Endothelial cell of umbilical vein (primary cell): ENCODE measurements around the gene EPN2. TPM values are rescaled to one million over a fixed set of nuclear protein-coding genes. Genes with fewer than 3 reads are reported as not detected.

Experiments used
- BruUV-seq: library from RNA; stranded (reverse); fragments of 400-500 nt; replicated peaks from 2 replicates; lab custom pipeline; 2021; lab: Mats Ljungman, UMichigan
- CTCF ChIA-PET: fragments of 300-600, 350-600 bp; sonication (Branson Sonifier 250); formaldehyde crosslinking; loops from one replicate; lab custom pipeline; 2021; ENCODE audit warnings: antibody characterized with exemption, inconsistent platforms; lab: Charles Lee
- POLR2A ChIA-PET: fragments of 300-600, 350-600 bp; sonication (Branson Sonifier 250); formaldehyde crosslinking; loops from one replicate; lab custom pipeline; 2021; ENCODE audit warnings: antibody characterized with exemption, inconsistent platforms; lab: Charles Lee
- DNase-seq: peaks from one replicate; pipeline ENCODE4 v3.0.0-alpha.2; 2011; ENCODE audit warnings: low read depth, low spot score
- FAIRE-seq: peaks from 2 replicates; lab custom pipeline; 2011; peaks lifted over from hg19 to GRCh38; lab: Jason Lieb, UNC
- H2AFZ ChIP-seq: 2 replicates; pipeline ENCODE4 v1.6.0; 2012; ENCODE audit warnings: low read depth, low read length, control low read depth, inconsistent platforms
- H3K27ac ChIP-seq: 2 replicates; pipeline ENCODE4 v1.5.1; 2011; ENCODE audit warnings: low read depth, mild to moderate bottlenecking, control low read depth, low read length, moderate library complexity; ENCODE audit not compliant: insufficient read depth
- H3K27me3 ChIP-seq, 2 experiments: 2 replicates each; pipeline versions ENCODE4 v1.6.0 to v1.6.1; 2011; ENCODE audit warnings: low read length in 2 of 2, mixed read lengths in 1 of 2; ENCODE audit not compliant: control insufficient read depth in 2 of 2, insufficient read depth in 2 of 2
- H3K36me3 ChIP-seq, 2 experiments: 2 replicates in 1 of 2; 3 replicates in 1 of 2; pipeline ENCODE4 v1.5.1; 2011; ENCODE audit warnings: low read length in 2 of 2, mild to moderate bottlenecking in 1 of 2, moderate library complexity in 1 of 2; ENCODE audit not compliant: control insufficient read depth in 2 of 2, insufficient read depth in 2 of 2; ENCODE audit errors: extremely low read depth in 1 of 2
- H3K4me1 ChIP-seq: 3 replicates; pipeline ENCODE4 v1.5.1; 2011; ENCODE audit warnings: mild to moderate bottlenecking, low read length; ENCODE audit not compliant: control insufficient read depth, insufficient read depth; ENCODE audit errors: extremely low read depth
- H3K4me2 ChIP-seq: 2 replicates; pipeline ENCODE4 v1.6.1; 2011; ENCODE audit warnings: low read length, control low read depth, mixed read lengths; ENCODE audit not compliant: insufficient read depth
- H3K4me3 ChIP-seq, 3 experiments: fragments of 200-600 bp in 1 of 3; sonication (generic), shearing (Covaris generic) in 1 of 3; replicated peaks in 1 of 3; 2 replicates each; pipeline ENCODE4 v1.5.1; 2011 to 2016; ENCODE audit warnings: control low read depth in 3 of 3, low read length in 3 of 3, mild to moderate bottlenecking in 2 of 3, inconsistent platforms in 1 of 3, low read depth in 1 of 3, moderate library complexity in 1 of 3; ENCODE audit not compliant: insufficient read depth in 1 of 3
- H3K79me2 ChIP-seq: 2 replicates; pipeline ENCODE4 v1.6.0; 2012; ENCODE audit warnings: low read length, inconsistent platforms; ENCODE audit not compliant: control insufficient read depth, insufficient read depth
- H3K9ac ChIP-seq: replicated peaks from 2 replicates; pipeline ENCODE3; 2011; ENCODE audit warnings: low read length, control low read depth; ENCODE audit not compliant: insufficient read depth; ENCODE audit errors: extremely low read depth
- H3K9me1 ChIP-seq: replicated peaks from 3 replicates; pipeline ENCODE4 v1.6.0; 2011; ENCODE audit warnings: mild to moderate bottlenecking, low read length; ENCODE audit not compliant: control insufficient read depth, insufficient read depth; ENCODE audit errors: extremely low read depth
- H3K9me3 ChIP-seq: replicated peaks from 2 replicates; pipeline ENCODE4 v1.5.1; 2012; ENCODE audit warnings: low read length, inconsistent platforms; ENCODE audit not compliant: control insufficient read depth, insufficient read depth
- H4K20me1 ChIP-seq: replicated peaks from 2 replicates; pipeline ENCODE3; 2011; ENCODE audit warnings: mild to moderate bottlenecking, low read length; ENCODE audit not compliant: control insufficient read depth, insufficient read depth; ENCODE audit errors: extremely low read depth
- CTCF ChIP-seq, 2 donors: IDR thresholded peaks; 1 replicate in 1 of 2; 2 replicates in 1 of 2; pipeline ENCODE4 v1.5.1; 2011; ENCODE audit warnings: low read length in 2 of 2, mild to moderate bottlenecking in 2 of 2, moderate library complexity in 2 of 2, control low read depth in 1 of 2, inconsistent platforms in 1 of 2, low read depth in 1 of 2; ENCODE audit not compliant: insufficient read depth in 1 of 2; ENCODE audit errors: extremely low read depth in 1 of 2
- EZH2 ChIP-seq: IDR thresholded peaks from 2 replicates; pipeline ENCODE4 v1.6.1; 2012; ENCODE audit warnings: borderline replicate concordance, low read depth, mild to moderate bottlenecking, moderate library complexity, low read length, inconsistent platforms; ENCODE audit not compliant: severe bottlenecking
- GATA2 ChIP-seq: IDR thresholded peaks from 2 replicates; pipeline ENCODE4 v1.7.0; 2011; ENCODE audit warnings: low read depth, mild to moderate bottlenecking, moderate library complexity, mixed read lengths, low read length; ENCODE audit not compliant: insufficient read length, insufficient read depth
- JUN ChIP-seq: IDR thresholded peaks from 2 replicates; pipeline ENCODE4 v1.6.1; 2011; ENCODE audit warnings: borderline replicate concordance, low read depth; ENCODE audit not compliant: insufficient read length, insufficient read depth
- MAX ChIP-seq: IDR thresholded peaks from 2 replicates; pipeline ENCODE4 v1.6.1; 2011; ENCODE audit not compliant: insufficient read depth, insufficient read length
- POLR2A ChIP-seq: IDR thresholded peaks from 2 replicates; pipeline ENCODE4 v1.6.1; 2012; ENCODE audit warnings: low read depth, mild to moderate bottlenecking, control low read depth, low read length
- POLR2AphosphoS5 ChIP-seq: IDR thresholded peaks from 2 replicates; pipeline ENCODE4 v1.6.1; 2012; ENCODE audit warnings: low read depth, mild to moderate bottlenecking, control low read depth, low read length, moderate library complexity; ENCODE audit not compliant: insufficient read depth
- dilution Hi-C: fragments of 300-500 bp; cut with MboI; formaldehyde crosslinking; loops from one replicate; pipeline ENCODE4 v1.15.0; 2019; ENCODE audit warnings: low sequenced_read_pairs; ENCODE audit not compliant: extremely low pct_ligation_motif_present
- intact Hi-C: fragments of 100-400 bp; cut with micrococcal nuclease; formaldehyde crosslinking; loops from one replicate; pipeline ENCODE4 v1.10.0; 2022
- polyA plus RNA-seq, 4 experiments: library from polyadenylated mRNA; depleted of rRNA in 3 of 4; stranded (reverse) in 3 of 4; unstranded in 1 of 4; fragments of >200 nt; gene quantifications; 2 replicates each; pipeline versions ENCODE4 v1.2.1 to v1.2.3, GENCODE V29; 2011 to 2012; ENCODE audit warnings: missing spikeins in 1 of 4
- total RNA-seq: library from RNA; stranded (reverse); gene quantifications from 2 replicates; pipeline ENCODE4 v1.2.3, GENCODE V29; 2021

The EPN2 gene
- total and polyA plus RNA-seq, 2 donors (not counting 3 experiments of a cell fraction or from before 2014, with no cell fraction given): 40.3 to 70.5 TPM

DNA sequence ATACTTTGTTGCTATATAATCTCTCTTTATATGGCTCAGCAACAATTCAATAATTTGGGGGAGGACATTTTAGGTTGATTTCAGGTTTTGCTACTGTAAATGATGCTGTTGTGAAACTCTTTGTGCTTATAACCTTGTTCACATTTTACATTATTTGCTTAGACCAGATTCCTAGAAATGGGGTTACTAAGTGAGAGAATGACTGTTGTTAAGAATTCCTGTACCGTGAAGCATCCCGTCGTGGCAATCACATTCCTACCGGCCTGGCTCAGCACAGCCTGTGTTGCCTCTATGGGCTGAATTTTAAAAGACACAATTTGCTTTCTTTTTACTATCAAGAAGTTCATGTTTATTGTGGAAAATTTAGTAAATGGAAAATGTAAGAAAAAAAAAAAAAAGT is 94.0 kb downstream of the EPN2 start:
- DNase-seq: no peak
- Histone ChIP-seq H3K9me3 (no peaks in the 10 kb centered on the region), H3K9ac (no peak overlapping the region), H3K9me1 (no peaks in the 10 kb centered on the region), H2AFZ (no peak overlapping the region), H3K36me3 (peaks cover 0 to 10% of the 10 kb centered on the region in 2 experiments), H3K4me1 (no peaks in the 10 kb centered on the region), H4K20me1 (no peaks in the 10 kb centered on the region), H3K27me3 (no peaks in the 10 kb centered on the region), H3K79me2 (no peaks in the 10 kb centered on the region), H3K27ac (no peak overlapping the region), H3K4me2 (no peak overlapping the region), H3K4me3 (no peak overlapping the region)
- FAIRE-seq: no peak
- dilution Hi-C loops: no loop called here
- ChIA-PET POLR2A (no interaction called here), CTCF (interaction anchor here (1.0 kb wide), 2 partner anchors 10 to 28 kb away, joined by 3 read pairs; no protein-coding TSS in a partner anchor)
- no peak for TF ChIP-seq MAX
- TF ChIP-seq EZH2: no peak
- no peak for TF ChIP-seq POLR2AphosphoS5
- no peak for TF ChIP-seq POLR2A
- TF ChIP-seq JUN: no peak
- TF ChIP-seq CTCF (IDR thresholded peaks at IDR 0.05; ENCODE audit: extremely low read depth in 1 of 2, insufficient read depth in 1 of 2, low read depth in 1 of 2, low read length in 2 of 2): no peak
- TF ChIP-seq GATA2: no peak
- no TSS peak for BruUV-seq
- intact Hi-C loops: no loop called here
